ENCODE measurements around the gene ETS1.

The ETS1 gene

DNA sequence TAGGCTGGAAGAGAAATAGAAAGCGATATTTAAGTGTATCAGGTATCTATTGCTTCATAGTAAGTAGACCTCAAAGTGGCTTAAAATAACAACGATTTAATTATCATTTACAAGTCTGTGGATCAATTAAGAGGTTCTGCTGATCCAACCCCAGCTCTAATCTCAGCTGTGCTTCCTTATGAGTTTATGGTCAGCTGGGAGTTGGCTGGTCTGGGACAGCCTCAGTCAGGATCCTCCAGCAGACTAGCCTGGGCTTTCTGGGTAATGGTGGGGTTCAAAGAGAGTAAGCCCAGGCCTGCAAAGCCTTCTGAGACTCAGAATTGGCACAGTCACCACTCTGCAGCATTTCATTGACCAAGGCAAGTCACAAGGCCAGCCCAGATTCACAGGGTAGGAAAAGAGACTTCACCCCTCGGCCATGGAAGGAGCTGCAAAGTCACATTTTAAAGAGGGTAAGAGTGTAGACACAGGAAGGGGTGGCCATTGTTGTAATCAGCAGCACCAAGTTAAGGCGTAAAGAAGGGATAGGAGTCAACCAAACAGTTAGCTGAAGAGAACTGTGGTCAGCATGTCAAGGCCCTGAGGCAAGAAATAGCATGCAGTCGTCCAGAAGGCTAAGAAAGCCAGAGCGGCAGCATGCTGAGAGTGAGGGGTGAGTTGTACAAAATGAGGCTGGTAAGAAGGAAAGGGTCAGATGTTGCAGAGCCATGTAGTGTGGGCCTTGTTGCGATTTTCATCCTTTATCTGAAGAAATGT, 168.2 kb downstream of the ETS1 start:
- no peak for TF ChIP-seq ZNF623 (tag by site-specific recombination; IDR thresholded peaks at IDR 0.05)
- TF ChIP-seq ZBTB48 (tag by site-specific recombination; IDR thresholded peaks at IDR 0.05): no peak
- no peak for TF ChIP-seq ZNF404 (tag by site-specific recombination; IDR thresholded peaks at IDR 0.05)
- TF ChIP-seq, protein P1, sequence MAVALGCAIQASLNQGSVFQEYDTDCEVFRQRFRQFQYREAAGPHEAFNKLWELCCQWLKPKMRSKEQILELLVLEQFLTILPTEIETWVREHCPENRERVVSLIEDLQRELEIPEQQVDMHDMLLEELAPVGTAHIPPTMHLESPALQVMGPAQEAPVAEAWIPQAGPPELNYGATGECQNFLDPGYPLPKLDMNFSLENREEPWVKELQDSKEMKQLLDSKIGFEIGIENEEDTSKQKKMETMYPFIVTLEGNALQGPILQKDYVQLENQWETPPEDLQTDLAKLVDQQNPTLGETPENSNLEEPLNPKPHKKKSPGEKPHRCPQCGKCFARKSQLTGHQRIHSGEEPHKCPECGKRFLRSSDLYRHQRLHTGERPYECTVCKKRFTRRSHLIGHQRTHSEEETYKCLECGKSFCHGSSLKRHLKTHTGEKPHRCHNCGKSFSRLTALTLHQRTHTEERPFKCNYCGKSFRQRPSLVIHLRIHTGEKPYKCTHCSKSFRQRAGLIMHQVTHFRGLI (tag by site-specific recombination; IDR thresholded peaks at IDR 0.05): no peak
- TF ChIP-seq, protein P2, sequence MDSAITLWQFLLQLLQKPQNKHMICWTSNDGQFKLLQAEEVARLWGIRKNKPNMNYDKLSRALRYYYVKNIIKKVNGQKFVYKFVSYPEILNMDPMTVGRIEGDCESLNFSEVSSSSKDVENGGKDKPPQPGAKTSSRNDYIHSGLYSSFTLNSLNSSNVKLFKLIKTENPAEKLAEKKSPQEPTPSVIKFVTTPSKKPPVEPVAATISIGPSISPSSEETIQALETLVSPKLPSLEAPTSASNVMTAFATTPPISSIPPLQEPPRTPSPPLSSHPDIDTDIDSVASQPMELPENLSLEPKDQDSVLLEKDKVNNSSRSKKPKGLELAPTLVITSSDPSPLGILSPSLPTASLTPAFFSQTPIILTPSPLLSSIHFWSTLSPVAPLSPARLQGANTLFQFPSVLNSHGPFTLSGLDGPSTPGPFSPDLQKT (IDR thresholded peaks at IDR 0.05; ENCODE audit: borderline replicate concordance, low read depth, low read length): no peak
- no peak for TF ChIP-seq ZNF48 (tag by site-specific recombination; IDR thresholded peaks at IDR 0.05)
- TF ChIP-seq EGR2 (tag by site-specific recombination; IDR thresholded peaks at IDR 0.05; ENCODE audit: low read depth): no peak
- TF ChIP-seq ZBTB17 (tag by site-specific recombination; IDR thresholded peaks at IDR 0.05): no peak
- no peak for TF ChIP-seq BCL11B (tag by site-specific recombination; IDR thresholded peaks at IDR 0.05; ENCODE audit: low read depth)
- TF ChIP-seq ZNF266 (tag by site-specific recombination; IDR thresholded peaks at IDR 0.05; ENCODE audit: low read depth): no peak
- no peak for TF ChIP-seq ZNF830 (tag by site-specific recombination; IDR thresholded peaks at IDR 0.05; ENCODE audit: low read depth)
- Histone ChIP-seq H3K4me3 (ENCODE audit: low read depth, low read length) (no peak overlapping the region), H3K36me3 (ENCODE audit: control insufficient read depth in 2 of 2, insufficient read depth in 1 of 2, low read length in 2 of 2) (no peaks in the 10 kb centered on the region), H3K4me1 (ENCODE audit: control insufficient read depth, insufficient read depth, low read length) (no peaks in the 10 kb centered on the region; the same call in 1 of the 2 replicates), H3K27ac (ENCODE audit: extremely low read depth, low read depth, low read length) (no peak overlapping the region), H3K9me3 (ENCODE audit: control insufficient read depth, insufficient read depth, low read depth, low read length) (no peaks in the 10 kb centered on the region)
- POLR2A ChIA-PET: no interaction called here
- CTCF ChIA-PET: no interaction called here

DNA sequence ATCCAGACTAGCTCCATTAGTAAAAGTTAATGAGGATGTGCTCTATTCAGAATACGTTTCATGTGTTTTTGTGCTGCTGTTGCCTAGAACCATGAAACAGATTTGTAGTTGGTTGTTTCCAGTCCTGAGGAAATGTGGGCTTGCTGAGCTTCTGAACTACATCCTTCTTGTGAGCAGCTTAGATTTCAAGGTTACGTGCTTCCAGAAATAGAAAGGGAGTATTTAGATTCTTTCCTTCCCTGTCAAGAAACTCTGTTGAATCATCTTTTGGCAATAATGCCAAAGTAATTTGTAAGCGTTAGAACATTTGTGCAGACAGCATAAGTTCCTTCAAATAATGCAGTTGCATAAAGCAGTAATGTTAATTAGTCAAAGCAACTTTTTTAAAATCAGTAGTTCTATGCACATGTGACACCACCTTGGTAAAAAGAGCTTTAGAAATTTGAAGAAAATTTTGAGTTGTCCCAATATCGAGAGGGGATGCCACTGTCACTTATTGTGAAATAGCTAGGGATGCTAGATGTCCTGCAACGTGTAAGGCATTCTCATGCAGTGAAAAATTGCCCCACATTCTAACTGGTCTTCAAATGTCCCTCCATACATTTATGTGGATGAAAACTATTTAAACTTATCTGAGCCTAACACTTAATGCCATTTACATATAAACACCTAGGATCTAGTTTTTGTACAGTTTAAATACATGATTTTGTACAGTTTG, 169.6 kb downstream of the ETS1 start:
- no peak overlapping the region for H3K4me3 ChIP-seq (ENCODE audit: low read depth, low read length)
- H3K27ac ChIP-seq (ENCODE audit: extremely low read depth, low read depth, low read length): no peak overlapping the region
- no peaks in the 10 kb centered on the region for H3K9me3 ChIP-seq (ENCODE audit: control insufficient read depth, insufficient read depth, low read depth, low read length)
- CTCF ChIA-PET: no interaction called here
- POLR2A ChIA-PET: no interaction called here
- TF ChIP-seq ZNF677 (tag by site-specific recombination; IDR thresholded peaks at IDR 0.05): no peak
- no peaks in the 10 kb centered on the region for H3K36me3 ChIP-seq (ENCODE audit: control insufficient read depth in 2 of 2, insufficient read depth in 1 of 2, low read length in 2 of 2)
- no peaks in the 10 kb centered on the region; the same call in 1 of the 2 replicates for H3K4me1 ChIP-seq (ENCODE audit: control insufficient read depth, insufficient read depth, low read length)

DNA sequence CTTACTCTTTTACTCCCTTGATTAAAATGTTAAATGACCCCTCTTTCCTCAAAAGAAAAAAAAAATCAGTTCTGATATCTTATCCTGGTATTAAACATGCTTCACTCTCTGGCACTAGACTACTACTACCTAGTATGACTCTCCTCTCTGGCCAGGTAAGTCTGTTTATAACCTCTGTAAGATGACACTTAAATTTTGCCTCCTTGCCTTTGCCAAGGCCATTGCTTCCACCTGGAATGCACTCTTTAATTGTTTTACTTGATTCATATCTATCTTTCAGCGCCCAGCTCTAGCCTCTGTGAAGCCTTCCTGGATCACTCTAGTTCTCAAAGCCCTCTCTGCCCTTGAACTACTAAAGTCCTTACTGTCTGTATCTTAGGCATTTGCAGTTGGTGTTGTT, 170.4 kb downstream of the ETS1 start:
- no peaks in the 10 kb centered on the region for H3K9me3 ChIP-seq (ENCODE audit: control insufficient read depth, insufficient read depth, low read depth, low read length)
- CTCF ChIA-PET: no interaction called here
- POLR2A ChIA-PET: no interaction called here
- no peaks in the 10 kb centered on the region; the same call in 1 of the 2 replicates for H3K4me1 ChIP-seq (ENCODE audit: control insufficient read depth, insufficient read depth, low read length)
- H3K36me3 ChIP-seq (ENCODE audit: control insufficient read depth in 2 of 2, insufficient read depth in 1 of 2, low read length in 2 of 2): no peaks in the 10 kb centered on the region
- no peak overlapping the region for H3K4me3 ChIP-seq (ENCODE audit: low read depth, low read length)
- no peak overlapping the region for H3K27ac ChIP-seq (ENCODE audit: extremely low read depth, low read depth, low read length)
- no peak for TF ChIP-seq ZNF140 (tag by site-specific recombination; IDR thresholded peaks at IDR 0.05)
- TF ChIP-seq, protein P3, sequence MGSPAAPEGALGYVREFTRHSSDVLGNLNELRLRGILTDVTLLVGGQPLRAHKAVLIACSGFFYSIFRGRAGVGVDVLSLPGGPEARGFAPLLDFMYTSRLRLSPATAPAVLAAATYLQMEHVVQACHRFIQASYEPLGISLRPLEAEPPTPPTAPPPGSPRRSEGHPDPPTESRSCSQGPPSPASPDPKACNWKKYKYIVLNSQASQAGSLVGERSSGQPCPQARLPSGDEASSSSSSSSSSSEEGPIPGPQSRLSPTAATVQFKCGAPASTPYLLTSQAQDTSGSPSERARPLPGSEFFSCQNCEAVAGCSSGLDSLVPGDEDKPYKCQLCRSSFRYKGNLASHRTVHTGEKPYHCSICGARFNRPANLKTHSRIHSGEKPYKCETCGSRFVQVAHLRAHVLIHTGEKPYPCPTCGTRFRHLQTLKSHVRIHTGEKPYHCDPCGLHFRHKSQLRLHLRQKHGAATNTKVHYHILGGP (tag by site-specific recombination; IDR thresholded peaks at IDR 0.05): no peak
- TF ChIP-seq ZNF670 (tag by site-specific recombination; IDR thresholded peaks at IDR 0.05; ENCODE audit: low read depth): no peak
- TF ChIP-seq, protein P4, sequence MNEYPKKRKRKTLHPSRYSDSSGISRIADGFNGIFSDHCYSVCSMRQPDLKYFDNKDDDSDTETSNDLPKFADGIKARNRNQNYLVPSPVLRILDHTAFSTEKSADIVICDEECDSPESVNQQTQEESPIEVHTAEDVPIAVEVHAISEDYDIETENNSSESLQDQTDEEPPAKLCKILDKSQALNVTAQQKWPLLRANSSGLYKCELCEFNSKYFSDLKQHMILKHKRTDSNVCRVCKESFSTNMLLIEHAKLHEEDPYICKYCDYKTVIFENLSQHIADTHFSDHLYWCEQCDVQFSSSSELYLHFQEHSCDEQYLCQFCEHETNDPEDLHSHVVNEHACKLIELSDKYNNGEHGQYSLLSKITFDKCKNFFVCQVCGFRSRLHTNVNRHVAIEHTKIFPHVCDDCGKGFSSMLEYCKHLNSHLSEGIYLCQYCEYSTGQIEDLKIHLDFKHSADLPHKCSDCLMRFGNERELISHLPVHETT (tag by site-specific recombination; IDR thresholded peaks at IDR 0.05): no peak
- TF ChIP-seq ZNF777 (tag by site-specific recombination; IDR thresholded peaks at IDR 0.05; ENCODE audit: borderline replicate concordance): no peak
- no peak for TF ChIP-seq ZNF423 (tag by site-specific recombination; IDR thresholded peaks at IDR 0.05)
- TF ChIP-seq ZNF585B (tag by site-specific recombination; IDR thresholded peaks at IDR 0.05): no peak
- no peak for TF ChIP-seq PRDM1 (tag by site-specific recombination; IDR thresholded peaks at IDR 0.05)
- TF ChIP-seq ZNF335 (tag by site-specific recombination; conservative IDR thresholded peaks at IDR 0.05): no peak
- TF ChIP-seq, protein P5, sequence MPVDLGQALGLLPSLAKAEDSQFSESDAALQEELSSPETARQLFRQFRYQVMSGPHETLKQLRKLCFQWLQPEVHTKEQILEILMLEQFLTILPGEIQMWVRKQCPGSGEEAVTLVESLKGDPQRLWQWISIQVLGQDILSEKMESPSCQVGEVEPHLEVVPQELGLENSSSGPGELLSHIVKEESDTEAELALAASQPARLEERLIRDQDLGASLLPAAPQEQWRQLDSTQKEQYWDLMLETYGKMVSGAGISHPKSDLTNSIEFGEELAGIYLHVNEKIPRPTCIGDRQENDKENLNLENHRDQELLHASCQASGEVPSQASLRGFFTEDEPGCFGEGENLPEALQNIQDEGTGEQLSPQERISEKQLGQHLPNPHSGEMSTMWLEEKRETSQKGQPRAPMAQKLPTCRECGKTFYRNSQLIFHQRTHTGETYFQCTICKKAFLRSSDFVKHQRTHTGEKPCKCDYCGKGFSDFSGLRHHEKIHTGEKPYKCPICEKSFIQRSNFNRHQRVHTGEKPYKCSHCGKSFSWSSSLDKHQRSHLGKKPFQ (tag by site-specific recombination; IDR thresholded peaks at IDR 0.05): no peak
- TF ChIP-seq ZNF292 (tag by site-specific recombination; IDR thresholded peaks at IDR 0.05; ENCODE audit: borderline replicate concordance, low read depth): no peak
- TF ChIP-seq ZNF155 (tag by site-specific recombination; IDR thresholded peaks at IDR 0.05): no peak

Data from HEK293 (cell line).